HepG2 (cell line): ENCODE data around the gene PSMD9. TPM values are rescaled to one million over a fixed set of nuclear protein-coding genes. Genes with fewer than 3 reads are reported as not detected.

Source experiments
- ATF2 ChIP-seq: sonication (generic); formaldehyde crosslinking; IDR thresholded peaks from 2 replicates; pipeline ENCODE4 v1.4.0; 2020; ENCODE audit warnings: missing genetic modification reagents
- CEBPG ChIP-seq: IDR thresholded peaks from 2 replicates; pipeline ENCODE4 v1.6.1; 2016
- HINFP ChIP-seq: sonication (generic); formaldehyde crosslinking; IDR thresholded peaks from 2 replicates; pipeline ENCODE4 v1.4.0; 2020; ENCODE audit warnings: low read depth, mild to moderate bottlenecking, missing genetic modification reagents
- IRX3 ChIP-seq: sonication (generic); formaldehyde crosslinking; IDR thresholded peaks from 2 replicates; pipeline ENCODE4 v1.8.1; 2023; ENCODE audit warnings: mild to moderate bottlenecking, low read depth, missing genetic modification reagents, borderline replicate concordance
- NR2F1 ChIP-seq, 2 experiments: fragments of 450-650 bp in 1 of 2; formaldehyde crosslinking in 1 of 2; IDR thresholded peaks; 2 replicates each; pipeline versions ENCODE4 v1.5.0 to v1.6.1; 2016 to 2020; ENCODE audit warnings: mild to moderate bottlenecking in 1 of 2, missing compliant biosample characterization in 1 of 2, missing genetic modification reagents in 1 of 2, moderate library complexity in 1 of 2
- RFX3 ChIP-seq: IDR thresholded peaks from 2 replicates; pipeline ENCODE4 v1.6.1; 2016; ENCODE audit warnings: missing biosample characterization, missing genetic modification reagents
- THAP8 ChIP-seq: sonication (generic); formaldehyde crosslinking; IDR thresholded peaks from 2 replicates; pipeline ENCODE4 v1.5.1; 2020; ENCODE audit warnings: missing genetic modification reagents, mild to moderate bottlenecking, borderline replicate concordance
- ZNF18 ChIP-seq: sonication (generic); formaldehyde crosslinking; IDR thresholded peaks from 2 replicates; pipeline ENCODE4 v1.8.0; 2022; ENCODE audit warnings: mild to moderate bottlenecking, missing genetic modification reagents; ENCODE audit not compliant: insufficient replicate concordance
- ZNF225 ChIP-seq: sonication (generic); formaldehyde crosslinking; IDR thresholded peaks from 2 replicates; pipeline ENCODE4 v1.4.0; 2020; ENCODE audit warnings: mild to moderate bottlenecking, missing genetic modification reagents
- ZNF441 ChIP-seq: sonication (generic); formaldehyde crosslinking; IDR thresholded peaks from 2 replicates; pipeline ENCODE4 v1.7.0; 2021; ENCODE audit warnings: missing genetic modification reagents, borderline replicate concordance
- ZNF616 ChIP-seq: sonication (generic); formaldehyde crosslinking; IDR thresholded peaks from 2 replicates; pipeline ENCODE4 v1.5.0; 2020; ENCODE audit warnings: low read depth, mild to moderate bottlenecking, missing genetic modification reagents
- ZNF646 ChIP-seq: sonication (generic); formaldehyde crosslinking; IDR thresholded peaks from 2 replicates; pipeline ENCODE4 v1.9.0; 2021; ENCODE audit warnings: mild to moderate bottlenecking, missing genetic modification reagents
- ZNF780A ChIP-seq: sonication (generic); formaldehyde crosslinking; IDR thresholded peaks from 2 replicates; pipeline ENCODE4 v1.8.0; 2022; ENCODE audit warnings: mild to moderate bottlenecking, missing genetic modification reagents, moderate library complexity
- polyA plus RNA-seq, 8 experiments: library from polyadenylated mRNA; depleted of rRNA in 3 of 8; stranded (reverse) in 7 of 8; unstranded in 1 of 8; fragments of >200 nt; fragmentation: Illumina TruSeq in 4 of 8; extraction: Trizol in 4 of 8; gene quantifications; 2 replicates each; pipeline versions ENCODE4 v1.2.1 to v1.2.3, GENCODE V29; 2011 to 2016; ENCODE audit warnings: low read depth in 4 of 8, missing spikeins in 1 of 8, mixed read lengths in 1 of 8; ENCODE audit not compliant: insufficient read depth in 1 of 8
- total RNA-seq, 5 experiments: library from RNA; depleted of rRNA; stranded (reverse); fragments of >200 nt; fragmentation: Illumina TruSeq; extraction: Trizol; gene quantifications; 2 replicates each; pipeline ENCODE4 v1.2.3, GENCODE V29; 2016; ENCODE audit warnings: low read depth in 1 of 5

PSMD9 gene
- total and polyA plus RNA-seq, 2 of the 13 experiments (the other 11 are each of a cell fraction or from before 2014, with no cell fraction given), result 41.4 to 61.1 TPM

- TF ChIP-seq ZNF646 (CRISPR knock-in tag), result no peak
- peak; percentile 60; the same call in 1 of the 2 replicates for TF ChIP-seq ZNF616 (CRISPR knock-in tag)
- TF ChIP-seq ATF2, result peak; percentile 65
- TF ChIP-seq THAP8 (CRISPR knock-in tag), result no peak
- TF ChIP-seq ZNF225 (CRISPR knock-in tag), result no peak
- TF ChIP-seq NR2F1 (CRISPR knock-in tag; IDR thresholded peaks at IDR 0.05), result peak; percentile 37 to 63; a peak in 3 of 4 replicates
- peak; percentile 27 for TF ChIP-seq CEBPG (CRISPR knock-in tag)
- TF ChIP-seq IRX3 (CRISPR knock-in tag), result no peak
- TF ChIP-seq ZNF441 (CRISPR knock-in tag), result peak; percentile 67; the same call in 1 of the 2 replicates
- peak; percentile 60 for TF ChIP-seq ZNF18 (CRISPR knock-in tag)
- no peak for TF ChIP-seq RFX3 (CRISPR knock-in tag)
- TF ChIP-seq HINFP (CRISPR knock-in tag), result no peak
- TF ChIP-seq ZNF780A, result no peak
These were observed 29.7 kb upstream of the PSMD9 start, which contains the start of gene HPD (continued) for GRCh38 chr12:121858662-121859572.
